ENCODE results near the gene MRTFA. TPM values are rescaled to one million over a fixed set of nuclear protein-coding genes. Genes with fewer than 3 reads are reported as not detected.

Gene MRTFA
- total RNA-seq (2021) (44.7 and 64.6 TPM in 2 replicates), Bru-seq, nascent RNA (percentile 88 among the genes with signal in this experiment), BruChase-seq, experiment 1, labeled RNA remaining after a 2-hour chase (percentile 89 among the genes with signal in this experiment), BruChase-seq, experiment 2, labeled RNA remaining after a 6-hour chase (percentile 74 among the genes with signal in this experiment)
- long read RNA-seq, full-length matches to known transcripts = 3 of 18 reads
- long read RNA-seq, partial matches to known transcripts = 6 of 18 reads
- long read RNA-seq, other reads (novel, unspliced or antisense) = 9 of 18 reads

DNA sequence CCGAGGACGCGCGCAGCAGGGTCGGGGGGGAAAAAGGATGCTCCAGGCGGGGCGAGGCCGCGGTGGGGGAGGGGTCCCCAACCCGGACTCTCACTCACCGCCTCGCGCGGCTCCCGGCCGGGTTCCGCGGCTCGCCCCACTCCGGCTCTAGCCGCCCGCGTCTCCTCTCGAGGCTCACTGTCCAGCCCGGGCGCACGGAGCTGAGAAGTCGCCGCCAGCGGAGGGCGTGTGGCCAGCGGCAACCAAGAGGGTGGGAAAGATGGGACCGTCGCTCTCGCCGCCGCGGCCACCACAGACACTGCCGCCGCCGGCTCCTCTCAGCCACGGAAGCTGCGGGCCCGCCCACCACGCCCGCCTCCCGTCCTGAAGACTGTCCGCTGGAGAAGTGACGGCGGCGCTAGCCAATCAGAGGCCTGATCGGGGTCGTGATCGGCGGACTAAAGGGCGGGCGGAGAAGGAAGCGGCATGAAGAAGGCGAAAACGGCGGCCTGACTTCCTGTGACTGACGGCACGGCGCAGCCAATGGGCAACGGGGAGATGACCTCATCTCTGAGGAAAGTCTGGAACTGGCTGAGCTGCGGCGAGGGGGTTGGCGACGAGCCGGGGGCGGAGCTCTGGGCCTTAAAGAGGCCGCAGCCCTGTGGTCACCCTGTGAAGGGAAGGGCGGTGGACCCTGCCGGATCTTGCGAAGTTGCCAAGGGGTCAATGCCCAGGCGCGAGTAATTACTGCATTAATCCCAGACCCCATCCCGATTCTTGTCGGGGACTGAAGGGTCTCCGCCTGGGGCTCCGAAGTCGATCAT, at the start of gene MRTFA:
Gene MRTFA, minus strand, starts transcription at position 340 of the 803 bp plus-strand sequence.
- peak within 1 kb of the TSS; percentile 95 for H2AFZ ChIP-seq
- H4K20me1 ChIP-seq (ENCODE audit: insufficient read depth) = peaks cover 25% of the 10 kb centered on the region
- H3K27me3 ChIP-seq (ENCODE audit: insufficient read depth, low read depth) = no peaks in the 10 kb centered on the region
- no peaks in the 10 kb centered on the region for H3K9me2 ChIP-seq (ENCODE audit: insufficient read depth)
- intact Hi-C loops (cut with micrococcal nuclease; ENCODE audit: unreplicated experiment) = loop anchor here (1.0 to 2.0 kb wide), 3 partner anchors 69 to 150 kb away; no protein-coding TSS in a partner anchor
- peaks cover 48% of the 10 kb centered on the region for H3K79me2 ChIP-seq (ENCODE audit: low read depth)
- POLR2A ChIA-PET (ENCODE audit: unreplicated experiment) = interaction anchor here (0.5 to 1.0 kb wide), 7 partner anchors 15 to 713 kb away, joined by 3 to 9 read pairs (median 3); partner anchors contain the start of genes ST13 and XPNPEP3
- BruUV-seq (replicated peaks) = no TSS peak
- peak within 1 kb of the TSS; percentile 85 for H3K4me3 ChIP-seq
- H3K4me2 ChIP-seq = peak within 1 kb of the TSS; percentile 99
- TF ChIP-seq EZH2 (IDR thresholded peaks at IDR 0.05; ENCODE audit: low read depth) = no peak
- TF ChIP-seq, protein P1, sequence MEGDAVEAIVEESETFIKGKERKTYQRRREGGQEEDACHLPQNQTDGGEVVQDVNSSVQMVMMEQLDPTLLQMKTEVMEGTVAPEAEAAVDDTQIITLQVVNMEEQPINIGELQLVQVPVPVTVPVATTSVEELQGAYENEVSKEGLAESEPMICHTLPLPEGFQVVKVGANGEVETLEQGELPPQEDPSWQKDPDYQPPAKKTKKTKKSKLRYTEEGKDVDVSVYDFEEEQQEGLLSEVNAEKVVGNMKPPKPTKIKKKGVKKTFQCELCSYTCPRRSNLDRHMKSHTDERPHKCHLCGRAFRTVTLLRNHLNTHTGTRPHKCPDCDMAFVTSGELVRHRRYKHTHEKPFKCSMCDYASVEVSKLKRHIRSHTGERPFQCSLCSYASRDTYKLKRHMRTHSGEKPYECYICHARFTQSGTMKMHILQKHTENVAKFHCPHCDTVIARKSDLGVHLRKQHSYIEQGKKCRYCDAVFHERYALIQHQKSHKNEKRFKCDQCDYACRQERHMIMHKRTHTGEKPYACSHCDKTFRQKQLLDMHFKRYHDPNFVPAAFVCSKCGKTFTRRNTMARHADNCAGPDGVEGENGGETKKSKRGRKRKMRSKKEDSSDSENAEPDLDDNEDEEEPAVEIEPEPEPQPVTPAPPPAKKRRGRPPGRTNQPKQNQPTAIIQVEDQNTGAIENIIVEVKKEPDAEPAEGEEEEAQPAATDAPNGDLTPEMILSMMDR (conservative IDR thresholded peaks at IDR 0.05) = no peak
- H3K36me3 ChIP-seq (ENCODE audit: low read depth) = no peaks in the 10 kb centered on the region
- H3K4me1 ChIP-seq (replicated peaks; ENCODE audit: insufficient read depth) = peaks cover 30% of the 10 kb centered on the region
- H3K27ac ChIP-seq = no peak within 1 kb of the TSS
- peak; percentile 99 for DNase-seq
- H3K9me3 ChIP-seq (ENCODE audit: insufficient read depth, low read depth) = no peaks in the 10 kb centered on the region
- CTCF ChIA-PET = interaction anchor here (0.6 kb wide), 1 partner anchor 35 kb away, joined by 4 read pairs; no protein-coding TSS in a partner anchor
- no peaks in the 10 kb centered on the region for H3F3A ChIP-seq (ENCODE audit: insufficient read depth, low read depth)

DNA sequence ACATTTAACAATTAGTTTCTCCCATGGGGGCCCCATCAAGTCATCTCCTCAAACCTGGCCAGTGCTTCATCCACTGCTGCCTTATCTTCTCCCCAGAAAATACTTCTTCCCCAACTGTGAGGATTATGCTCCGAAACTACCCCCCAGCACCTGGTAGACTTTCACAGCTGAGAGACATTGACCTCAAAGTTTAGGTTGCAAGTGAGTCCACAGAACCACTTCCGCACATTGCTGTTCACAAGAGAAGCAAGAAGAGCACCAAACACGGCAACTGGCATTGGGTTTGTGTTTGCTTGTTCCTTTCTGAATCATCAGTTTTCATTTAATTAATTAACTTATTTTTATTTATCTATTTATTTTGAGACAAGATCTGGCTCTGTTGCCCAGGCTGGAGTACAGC, 48.9 kb upstream of the MRTFA start:
- no TSS peak for BruUV-seq (replicated peaks)
- no peak for DNase-seq
- Histone ChIP-seq H3K79me2 (ENCODE audit: low read depth) (no peaks in the 10 kb centered on the region), H2AFZ (no peak overlapping the region), H3K4me1 (replicated peaks; ENCODE audit: insufficient read depth) (peaks cover 13% of the 10 kb centered on the region), H3K4me3 (no peak overlapping the region), H3K27ac (no peak overlapping the region), H4K20me1 (ENCODE audit: insufficient read depth) (no peaks in the 10 kb centered on the region), H3K27me3 (ENCODE audit: insufficient read depth, low read depth) (no peaks in the 10 kb centered on the region), H3F3A (ENCODE audit: insufficient read depth, low read depth) (peaks cover 6% of the 10 kb centered on the region; the same call in 1 of the 2 replicates), H3K9me3 (ENCODE audit: insufficient read depth, low read depth) (no peaks in the 10 kb centered on the region), H3K4me2 (no peak overlapping the region), H3K36me3 (ENCODE audit: low read depth) (no peaks in the 10 kb centered on the region), H3K9me2 (ENCODE audit: insufficient read depth) (no peaks in the 10 kb centered on the region)
- ChIA-PET CTCF (no interaction called here), POLR2A (ENCODE audit: unreplicated experiment) (no interaction called here)
- TF ChIP-seq EZH2 (IDR thresholded peaks at IDR 0.05; ENCODE audit: low read depth) = no peak
- TF ChIP-seq, protein P1 (conservative IDR thresholded peaks at IDR 0.05) = no peak
- intact Hi-C loops (cut with micrococcal nuclease; ENCODE audit: unreplicated experiment) = no loop called here

DNA sequence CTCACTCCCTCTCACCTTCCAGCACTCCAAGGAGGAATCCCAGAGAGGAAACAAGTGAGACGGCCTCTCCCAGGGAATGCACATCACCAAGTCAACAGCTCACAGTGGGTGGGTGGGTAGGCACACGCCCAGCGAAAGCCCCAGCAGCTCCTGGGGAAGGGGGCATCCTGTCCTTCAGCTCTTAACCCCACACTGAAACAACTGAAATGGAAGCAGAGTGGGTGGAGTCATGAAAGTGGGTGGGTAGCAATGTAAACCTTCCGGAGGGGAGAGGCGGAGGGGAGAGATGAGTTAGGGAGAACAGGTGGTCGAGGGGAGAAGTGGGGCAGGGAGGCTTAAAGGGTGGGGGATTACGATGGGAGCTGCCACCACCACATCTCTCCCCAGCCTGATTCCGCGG, 48.2 kb upstream of the MRTFA start:
- Histone ChIP-seq H3K27me3 (ENCODE audit: insufficient read depth, low read depth) (no peaks in the 10 kb centered on the region), H3K4me3 (no peak overlapping the region), H3K4me2 (no peak overlapping the region), H3K36me3 (ENCODE audit: low read depth) (no peaks in the 10 kb centered on the region), H3K79me2 (ENCODE audit: low read depth) (no peaks in the 10 kb centered on the region), H2AFZ (no peak overlapping the region), H3K9me3 (ENCODE audit: insufficient read depth, low read depth) (no peaks in the 10 kb centered on the region), H3K4me1 (replicated peaks; ENCODE audit: insufficient read depth) (peaks cover 13% of the 10 kb centered on the region), H4K20me1 (ENCODE audit: insufficient read depth) (no peaks in the 10 kb centered on the region), H3K9me2 (ENCODE audit: insufficient read depth) (no peaks in the 10 kb centered on the region), H3F3A (ENCODE audit: insufficient read depth, low read depth) (peaks cover 6% of the 10 kb centered on the region; the same call in 1 of the 2 replicates), H3K27ac (no peak overlapping the region)
- ChIA-PET POLR2A (ENCODE audit: unreplicated experiment) (no interaction called here), CTCF (interaction anchor here (2.4 kb wide), 1 partner anchor 75 kb away, joined by 13 read pairs; no protein-coding TSS in a partner anchor)
- TF ChIP-seq EZH2 (IDR thresholded peaks at IDR 0.05; ENCODE audit: low read depth) = no peak
- TF ChIP-seq, protein P1 (conservative IDR thresholded peaks at IDR 0.05) = no peak
- no peak for DNase-seq
- intact Hi-C loops (cut with micrococcal nuclease; ENCODE audit: unreplicated experiment) = no loop called here
- no TSS peak for BruUV-seq (replicated peaks)

All from PC-9 (cell line).